GM10248 (cell line): ENCODE results near the gene PRSS38.

Experiments
- CTCF ChIA-PET: fragments of 300-600 bp; sonication (Branson Sonifier 250); formaldehyde crosslinking; extraction: SDS; loops from one replicate; lab custom pipeline; 2021; ENCODE audit warnings: antibody characterized with exemption; lab: Yijun Ruan, JAX
- POLR2A ChIA-PET: fragments of 350-650 bp; sonication (Branson Sonifier 250); formaldehyde crosslinking; extraction: SDS; loops from one replicate; lab custom pipeline; 2020; ENCODE audit warnings: antibody characterized with exemption; lab: Yijun Ruan, JAX
- DNase-seq: peaks from one replicate; pipeline ENCODE4 v3.0.0; 2012; ENCODE audit errors: extremely low spot score
- CTCF ChIP-seq: IDR thresholded peaks from 2 replicates; pipeline ENCODE4 v1.5.1; 2012; ENCODE audit warnings: mild to moderate bottlenecking, low read depth; ENCODE audit errors: extremely low read depth, missing control alignments, control extremely low read depth

Gene PRSS38

GRCh38 chr1:227890451-227891222, 75.2 kb downstream of the PRSS38 start:
- no peak for DNase-seq
- ChIA-PET CTCF (no interaction called here), POLR2A (no interaction called here)
- TF ChIP-seq CTCF, result no peak

GRCh38 chr1:227891223-227891954, 75.9 kb downstream of the PRSS38 start:
- POLR2A ChIA-PET, result no interaction called here
- CTCF ChIA-PET, result no interaction called here
- no peak for TF ChIP-seq CTCF
- no peak for DNase-seq

GRCh38 chr1:227891955-227892488, 76.5 kb downstream of the PRSS38 start:
- ChIA-PET CTCF (no interaction called here), POLR2A (no interaction called here)
- no peak for TF ChIP-seq CTCF
- DNase-seq, result no peak

GRCh38 chr1:227892489-227893299, 77.2 kb downstream of the PRSS38 start:
- CTCF ChIA-PET, result no interaction called here
- POLR2A ChIA-PET, result no interaction called here
- no peak for DNase-seq
- no peak for TF ChIP-seq CTCF

GRCh38 chr1:227893300-227893948, 77.9 kb downstream of the PRSS38 start:
- ChIA-PET POLR2A (no interaction called here), CTCF (no interaction called here)
- TF ChIP-seq CTCF, result no peak
- DNase-seq, result no peak

- CTCF ChIA-PET, result no interaction called here
- POLR2A ChIA-PET, result no interaction called here
- DNase-seq, result no peak
- no peak for TF ChIP-seq CTCF
Measured at GRCh38 chr1:227893949-227894721, 78.7 kb downstream of the PRSS38 start.
